D721Med (cell line): ENCODE data around the gene DAZAP1.

Experiments used
- DNase-seq: peaks from one replicate; pipeline ENCODE4 v3.0.0; 2011; ENCODE audit warnings: low spot score; ENCODE audit not compliant: insufficient read length
- FAIRE-seq: peaks from 2 replicates; lab custom pipeline; 2011; peaks lifted over from hg19 to GRCh38; lab: Jason Lieb, UNC
- TF ChIP-seq, protein P1 (sequence below): IDR thresholded peaks from 2 replicates; pipeline ENCODE4 v1.5.1; 2012; ENCODE audit warnings: mild to moderate bottlenecking, control low read depth; ENCODE audit not compliant: insufficient read depth; ENCODE audit errors: missing control alignments

Gene DAZAP1

DNA sequence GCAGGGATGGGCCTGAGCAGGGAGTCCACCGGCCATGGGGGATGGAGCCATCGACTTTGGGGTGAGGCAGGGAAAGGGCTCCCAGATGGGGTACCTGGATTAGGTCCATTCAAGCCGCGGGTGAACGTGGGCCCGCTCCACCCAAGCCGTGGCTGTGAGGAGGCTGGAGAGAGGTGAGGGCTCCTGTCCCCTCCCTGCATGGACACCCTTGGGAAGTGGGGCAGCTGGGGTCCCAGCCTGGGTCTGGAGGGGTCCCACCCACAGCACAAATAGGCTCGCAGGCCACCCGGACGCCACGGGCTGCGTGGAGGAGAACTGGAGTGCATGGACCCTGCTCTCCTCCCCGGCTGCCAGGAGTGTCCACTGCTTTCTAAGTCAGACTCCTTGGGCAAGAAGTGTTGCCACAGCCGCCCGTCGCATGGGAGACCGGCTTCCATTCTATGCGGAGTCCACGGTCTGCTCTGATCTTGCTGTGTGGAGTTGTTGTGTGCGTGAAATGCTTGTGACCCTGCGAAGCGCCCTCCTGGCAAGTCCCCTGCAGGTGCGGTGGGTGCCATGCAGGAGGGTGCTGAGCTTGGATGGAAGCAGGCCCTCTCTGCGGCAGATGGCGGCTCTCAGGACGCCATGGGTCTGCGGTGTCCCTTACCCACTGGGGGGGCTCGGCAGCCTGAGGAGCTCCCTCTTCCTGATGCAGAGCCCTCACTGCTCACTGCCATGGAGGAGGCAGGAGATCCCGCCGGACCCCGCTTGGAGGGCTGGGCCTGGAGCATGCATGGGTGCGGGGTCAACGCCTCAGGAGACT, 2.0 kb downstream of the DAZAP1 start:
- TF ChIP-seq, protein P1, sequence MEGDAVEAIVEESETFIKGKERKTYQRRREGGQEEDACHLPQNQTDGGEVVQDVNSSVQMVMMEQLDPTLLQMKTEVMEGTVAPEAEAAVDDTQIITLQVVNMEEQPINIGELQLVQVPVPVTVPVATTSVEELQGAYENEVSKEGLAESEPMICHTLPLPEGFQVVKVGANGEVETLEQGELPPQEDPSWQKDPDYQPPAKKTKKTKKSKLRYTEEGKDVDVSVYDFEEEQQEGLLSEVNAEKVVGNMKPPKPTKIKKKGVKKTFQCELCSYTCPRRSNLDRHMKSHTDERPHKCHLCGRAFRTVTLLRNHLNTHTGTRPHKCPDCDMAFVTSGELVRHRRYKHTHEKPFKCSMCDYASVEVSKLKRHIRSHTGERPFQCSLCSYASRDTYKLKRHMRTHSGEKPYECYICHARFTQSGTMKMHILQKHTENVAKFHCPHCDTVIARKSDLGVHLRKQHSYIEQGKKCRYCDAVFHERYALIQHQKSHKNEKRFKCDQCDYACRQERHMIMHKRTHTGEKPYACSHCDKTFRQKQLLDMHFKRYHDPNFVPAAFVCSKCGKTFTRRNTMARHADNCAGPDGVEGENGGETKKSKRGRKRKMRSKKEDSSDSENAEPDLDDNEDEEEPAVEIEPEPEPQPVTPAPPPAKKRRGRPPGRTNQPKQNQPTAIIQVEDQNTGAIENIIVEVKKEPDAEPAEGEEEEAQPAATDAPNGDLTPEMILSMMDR: no peak
- DNase-seq (no peak), FAIRE-seq (no peak)

DNA sequence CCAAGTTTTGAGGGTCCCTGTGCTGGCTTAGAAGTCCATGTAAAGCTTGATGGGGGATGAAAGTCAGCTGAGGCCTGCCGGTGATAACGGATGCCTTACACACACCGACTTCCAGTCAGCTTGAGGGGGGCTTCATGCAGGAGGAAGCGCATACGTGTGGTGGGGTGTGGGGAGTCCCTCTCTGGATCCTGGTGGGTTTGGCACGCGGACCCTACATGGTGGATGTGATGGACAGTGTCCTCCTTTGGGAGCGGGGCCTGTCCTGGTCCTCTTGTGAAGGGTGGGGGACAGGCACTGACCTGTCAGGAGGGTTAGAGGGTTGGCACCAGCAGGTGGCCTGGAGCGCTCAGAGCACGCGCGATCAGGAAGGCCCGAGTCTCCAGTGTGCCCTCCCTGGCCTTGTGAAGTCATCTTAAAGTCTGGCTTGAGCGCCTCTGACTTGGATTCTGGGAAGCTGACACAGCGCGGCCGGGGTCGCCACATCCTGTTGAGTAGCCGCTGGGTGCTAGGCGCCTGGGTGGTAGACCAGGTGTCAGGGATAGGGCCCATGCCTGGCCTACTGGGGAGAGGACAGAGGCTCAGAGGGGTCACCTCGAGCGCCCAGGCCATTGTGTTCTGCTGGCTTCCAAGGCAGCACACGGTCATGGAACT, 2.9 kb downstream of the DAZAP1 start:
- TF ChIP-seq, protein P1: no peak
- DNase-seq (no peak), FAIRE-seq (no peak)

DNA sequence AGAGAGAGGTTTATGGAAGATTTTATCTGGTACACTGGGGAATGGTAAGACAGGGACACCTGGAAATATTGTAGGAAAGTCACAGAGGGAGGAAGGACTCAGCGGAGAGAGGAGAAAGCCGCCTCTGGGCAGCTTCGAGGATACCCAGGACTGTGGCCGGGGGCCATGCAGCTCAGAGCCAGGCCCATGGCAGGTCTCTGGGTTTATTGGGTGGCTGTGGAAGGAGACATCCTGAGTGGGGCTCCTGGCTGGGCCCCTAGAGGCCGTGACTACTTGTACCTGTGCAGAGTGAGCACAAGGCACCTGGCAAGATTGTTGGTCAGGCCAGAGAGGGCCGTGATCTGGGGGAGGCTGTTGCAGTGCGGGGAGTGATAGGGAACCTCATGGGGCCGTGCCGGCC, 3.4 kb downstream of the DAZAP1 start:
- TF ChIP-seq, protein P1: no peak
- no peak for DNase-seq
- no peak for FAIRE-seq

DNA sequence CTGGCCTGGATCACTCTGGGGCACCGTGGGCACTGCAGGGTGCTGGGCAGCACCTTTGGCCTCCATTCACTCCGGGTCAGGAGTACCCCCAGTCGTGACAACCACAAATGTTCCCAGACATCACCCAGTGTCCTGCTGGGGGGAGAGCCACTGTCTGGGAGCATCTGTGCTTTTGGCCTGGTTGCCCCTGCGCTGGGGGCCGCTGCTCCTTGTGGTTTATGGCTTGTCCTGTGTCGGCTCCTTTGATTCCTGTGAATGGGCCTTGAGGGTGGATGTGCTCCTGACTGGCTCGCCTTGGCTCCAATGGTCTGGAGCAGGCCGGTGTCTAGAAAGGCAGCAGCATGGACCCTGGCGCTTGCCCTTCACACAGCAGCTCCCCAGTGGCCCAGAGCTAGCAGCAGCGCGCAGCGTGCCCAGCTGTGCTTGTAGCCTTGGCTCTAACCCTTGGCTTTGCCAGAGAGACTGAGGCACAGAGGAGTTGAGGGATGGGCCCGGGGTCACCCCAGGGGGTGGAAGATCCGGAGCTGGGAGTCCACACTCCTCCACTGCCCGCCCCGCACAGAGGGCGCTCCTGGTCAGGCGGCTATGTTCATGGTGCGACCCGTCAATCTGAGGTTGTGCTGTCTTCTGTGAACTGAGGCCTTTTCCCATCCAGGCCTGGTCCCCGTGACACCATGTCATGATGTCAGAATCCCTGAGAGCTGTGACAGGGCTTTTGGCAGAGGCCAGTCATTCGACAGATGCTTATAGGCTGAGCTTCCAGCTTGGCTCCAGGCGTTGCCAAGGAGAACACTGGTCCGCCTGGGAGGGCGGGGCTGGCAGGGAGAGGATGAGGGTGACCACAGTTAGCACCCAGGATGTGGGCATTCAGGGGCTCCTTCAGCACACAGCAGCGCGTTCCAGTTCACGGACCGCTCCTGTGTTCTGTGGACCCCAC, 4.1 kb downstream of the DAZAP1 start:
- no peak for DNase-seq
- TF ChIP-seq, protein P1: no peak
- FAIRE-seq: no peak

DNA sequence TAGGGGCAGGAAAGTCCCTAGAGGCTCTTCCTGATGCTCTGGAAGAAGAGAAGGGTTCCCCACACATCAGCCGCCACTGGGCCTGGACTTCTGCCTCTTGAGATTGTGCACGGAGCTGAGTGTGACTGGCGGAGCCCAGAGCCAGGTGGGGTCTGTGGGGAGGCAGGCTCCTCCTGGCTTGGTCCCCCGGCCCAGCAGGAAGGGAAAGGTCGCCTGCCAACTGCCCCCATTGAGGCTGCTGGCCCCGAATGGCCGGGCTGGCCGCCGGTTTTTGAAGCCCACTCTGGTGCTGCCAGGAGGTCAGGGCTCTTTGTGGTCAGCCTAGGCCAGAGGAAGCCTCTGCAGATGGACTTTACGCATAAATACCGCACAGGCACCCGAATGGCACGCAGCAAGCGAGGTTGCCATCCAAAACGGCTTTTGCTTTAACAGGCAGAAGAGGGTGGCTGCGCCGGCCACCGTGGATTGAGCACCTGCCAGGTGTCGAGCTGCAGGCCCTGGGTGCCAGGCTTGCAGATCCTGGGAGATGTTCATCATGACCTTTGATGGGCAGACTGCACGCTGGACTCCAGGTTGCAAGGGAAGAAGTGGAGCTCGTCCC, 5.0 kb downstream of the DAZAP1 start:
- TF ChIP-seq, protein P1: no peak
- DNase-seq (no peak), FAIRE-seq (no peak)

DNA sequence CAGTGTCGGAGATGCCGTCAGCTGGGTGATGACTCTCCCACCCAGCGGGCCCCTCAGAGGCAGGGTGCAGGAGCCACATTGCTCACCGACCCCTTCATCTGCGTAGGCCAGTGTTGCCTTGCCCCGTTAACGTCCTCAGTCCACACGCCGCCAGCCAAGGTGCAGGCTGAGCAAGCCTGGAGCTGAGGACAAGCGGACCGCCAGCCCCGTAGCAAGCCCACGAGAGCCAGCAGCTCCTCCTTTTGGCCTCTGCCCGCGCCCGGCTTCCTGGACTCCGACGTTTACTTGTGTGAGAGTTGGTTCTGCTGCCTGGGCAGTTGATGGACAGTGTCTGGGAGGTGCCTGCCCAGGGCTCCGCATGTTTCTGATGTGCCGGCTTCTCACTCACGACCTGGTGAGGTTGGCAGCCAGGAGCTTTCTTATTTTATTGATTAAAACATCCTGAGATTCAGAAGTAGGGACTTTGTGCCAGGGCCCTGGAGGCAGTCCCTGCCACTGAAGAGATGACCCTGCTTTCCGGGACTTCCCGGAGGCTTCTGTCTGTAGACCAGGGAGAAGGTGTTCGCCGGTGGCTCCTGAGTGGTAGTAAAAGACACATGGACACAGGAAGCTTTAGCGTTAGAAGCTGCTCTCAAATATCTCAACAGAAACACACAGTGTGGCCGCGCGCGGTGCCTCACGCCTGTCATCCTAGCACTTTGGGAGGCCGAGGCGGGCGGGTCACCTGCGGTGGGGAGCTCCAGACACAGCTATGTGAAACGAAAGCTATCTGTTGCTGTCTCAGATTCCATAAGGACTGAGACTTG, 5.8 kb downstream of the DAZAP1 start:
- FAIRE-seq (no peak), DNase-seq (no peak)
- TF ChIP-seq, protein P1: no peak
